Stimulated activated naive B cell treated with anti-CD40 and anti-IgM and Interleukin-4, amounts not matched to agents 10 μg/mL and 1 μg/mL and 100 μg/mL, for 72 hours (primary cell): Measurements from ENCODE around the gene ERI3.

ENCODE experiments used
- ATAC-seq, 2 donors: fragments of 150-1000 bp; cut with Tn5 transposase; replicated peaks; 2 replicates each; pipeline ENCODE4 v1.10.0; 2021; ENCODE audit warnings: moderate library complexity in 1 of 2
- DNase-seq: peaks from one replicate; pipeline ENCODE4 v3.0.0; 2021
- H3K27ac Mint-ChIP-seq: one replicate; pipeline ENCODE4 v1.8.0; 2022; ENCODE audit warnings: mild to moderate bottlenecking, mixed read lengths
- H3K27me3 Mint-ChIP-seq, 2 donors: one replicate each; pipeline ENCODE4 v1.8.0; 2022; ENCODE audit warnings: mixed read lengths in 2 of 2
- H3K36me3 Mint-ChIP-seq, 2 donors: one replicate each; pipeline ENCODE4 v1.8.0; 2022; ENCODE audit warnings: mixed read lengths in 2 of 2, mild to moderate bottlenecking in 1 of 2
- H3K4me1 Mint-ChIP-seq, 2 donors: one replicate each; pipeline ENCODE4 v1.8.0; 2022; ENCODE audit warnings: mixed read lengths in 2 of 2, mild to moderate bottlenecking in 1 of 2
- H3K4me3 Mint-ChIP-seq, 2 donors: one replicate each; pipeline ENCODE4 v1.8.0; 2022; ENCODE audit warnings: mild to moderate bottlenecking in 2 of 2, mixed read lengths in 2 of 2, moderate library complexity in 1 of 2
- H3K9me3 Mint-ChIP-seq, 2 donors: one replicate each; pipeline ENCODE4 v1.8.0; 2022; ENCODE audit warnings: mixed read lengths in 2 of 2, mild to moderate bottlenecking in 1 of 2

ERI3 gene

GRCh38 chr1:44261962-44262361 lies 93.1 kb downstream of the ERI3 start:
- peaks cover 5 to 26% of the 10 kb centered on the region in 2 donors for H3K4me1 Mint-ChIP-seq
- ATAC-seq: no peak

GRCh38 chr1:44261171-44261817 lies 93.8 kb downstream of the ERI3 start:
- Mint-ChIP-seq H3K27me3 (no peaks in the 10 kb centered on the region), H3K4me3 (no peak overlapping the region), H3K9me3 (no peaks in the 10 kb centered on the region), H3K36me3 (peaks cover 24 to 29% of the 10 kb centered on the region in 2 donors), H3K27ac (no peak overlapping the region), H3K4me1 (peaks cover 5 to 23% of the 10 kb centered on the region in 2 donors)
- DNase-seq (no peak), ATAC-seq (no peak)

More at GRCh38 chr1:44261962-44262361, 93.1 kb downstream of the ERI3 start:
- no peak for DNase-seq
- no peak overlapping the region for H3K27ac Mint-ChIP-seq
- H3K9me3 Mint-ChIP-seq: no peaks in the 10 kb centered on the region
- peaks cover 24 to 29% of the 10 kb centered on the region in 2 donors for H3K36me3 Mint-ChIP-seq
- no peak overlapping the region for H3K4me3 Mint-ChIP-seq
- H3K27me3 Mint-ChIP-seq: no peaks in the 10 kb centered on the region

GRCh38 chr1:44260792-44261170 lies 94.3 kb downstream of the ERI3 start:
- ATAC-seq (no peak), DNase-seq (no peak)
- H3K27me3 Mint-ChIP-seq: no peaks in the 10 kb centered on the region
- no peaks in the 10 kb centered on the region for H3K9me3 Mint-ChIP-seq
- peaks cover 24% of the 10 kb centered on the region in 2 donors for H3K36me3 Mint-ChIP-seq
- peaks cover 5 to 23% of the 10 kb centered on the region in 2 donors for H3K4me1 Mint-ChIP-seq
- H3K4me3 Mint-ChIP-seq: no peak overlapping the region
- H3K27ac Mint-ChIP-seq: no peak overlapping the region

GRCh38 chr1:44259090-44259489 lies 96.0 kb downstream of the ERI3 start:
- H3K4me1 Mint-ChIP-seq: peaks cover 3 to 23% of the 10 kb centered on the region in 2 donors
- DNase-seq: no peak
- H3K9me3 Mint-ChIP-seq: no peaks in the 10 kb centered on the region
- no peak overlapping the region for H3K4me3 Mint-ChIP-seq
- H3K36me3 Mint-ChIP-seq: peaks cover 21 to 23% of the 10 kb centered on the region in 2 donors
- ATAC-seq: no peak
- no peak overlapping the region for H3K27ac Mint-ChIP-seq
- H3K27me3 Mint-ChIP-seq: no peaks in the 10 kb centered on the region

- Mint-ChIP-seq H3K27ac (no peak overlapping the region), H3K4me1 (peaks cover 3 to 12% of the 10 kb centered on the region in 2 donors), H3K36me3 (peaks cover 12% of the 10 kb centered on the region in 2 donors), H3K9me3 (no peaks in the 10 kb centered on the region), H3K4me3 (no peak overlapping the region), H3K27me3 (no peaks in the 10 kb centered on the region)
- DNase-seq (no peak), ATAC-seq (no peak)
These were observed 98.1 kb downstream of the ERI3 start for GRCh38 chr1:44256762-44257554.

GRCh38 chr1:44254392-44254910 lies 100.6 kb downstream of the ERI3 start:
- Mint-ChIP-seq H3K27me3 (no peaks in the 10 kb centered on the region), H3K36me3 (peaks cover 3 to 11% of the 10 kb centered on the region in 2 donors), H3K27ac (no peak overlapping the region), H3K9me3 (no peaks in the 10 kb centered on the region), H3K4me1 (peaks cover 0 to 3% of the 10 kb centered on the region in 2 donors), H3K4me3 (no peak overlapping the region)
- no peak for DNase-seq
- no peak for ATAC-seq

- H3K9me3 Mint-ChIP-seq: no peaks in the 10 kb centered on the region
- H3K4me1 Mint-ChIP-seq: no peaks in the 10 kb centered on the region
- H3K36me3 Mint-ChIP-seq: peaks cover 11 to 20% of the 10 kb centered on the region in 2 donors
- no peaks in the 10 kb centered on the region for H3K27me3 Mint-ChIP-seq
- H3K4me3 Mint-ChIP-seq: no peak overlapping the region
- no peak overlapping the region for H3K27ac Mint-ChIP-seq
- DNase-seq (no peak), ATAC-seq (no peak)
These were observed 102.9 kb downstream of the ERI3 start for GRCh38 chr1:44251989-44252671.

- no peak for ATAC-seq
- H3K9me3 Mint-ChIP-seq: no peaks in the 10 kb centered on the region
These were observed 103.6 kb downstream of the ERI3 start for GRCh38 chr1:44251486-44251885.

GRCh38 chr1:44250068-44250781 lies 104.8 kb downstream of the ERI3 start:
- DNase-seq: no peak
- peaks cover 15 to 33% of the 10 kb centered on the region in 2 donors for H3K36me3 Mint-ChIP-seq

More at GRCh38 chr1:44251486-44251885, 103.6 kb downstream of the ERI3 start:
- DNase-seq: no peak
- no peak overlapping the region for H3K4me3 Mint-ChIP-seq
- no peaks in the 10 kb centered on the region for H3K27me3 Mint-ChIP-seq
- H3K4me1 Mint-ChIP-seq: peaks cover 0 to 2% of the 10 kb centered on the region in 2 donors
- H3K27ac Mint-ChIP-seq: no peak overlapping the region
- H3K36me3 Mint-ChIP-seq: peaks cover 14 to 25% of the 10 kb centered on the region in 2 donors

GRCh38 chr1:44249543-44249942 lies 105.5 kb downstream of the ERI3 start:
- Mint-ChIP-seq H3K36me3 (peaks cover 17 to 40% of the 10 kb centered on the region in 2 donors), H3K9me3 (no peaks in the 10 kb centered on the region), H3K4me1 (peaks cover 0 to 2% of the 10 kb centered on the region in 2 donors), H3K27ac (no peak overlapping the region), H3K27me3 (no peaks in the 10 kb centered on the region), H3K4me3 (no peak overlapping the region)
- no peak for ATAC-seq
- DNase-seq: no peak

More at GRCh38 chr1:44250068-44250781, 104.8 kb downstream of the ERI3 start:
- H3K4me3 Mint-ChIP-seq: no peak overlapping the region
- H3K27ac Mint-ChIP-seq: no peak overlapping the region
- ATAC-seq: no peak
- H3K27me3 Mint-ChIP-seq: no peaks in the 10 kb centered on the region
- no peaks in the 10 kb centered on the region for H3K9me3 Mint-ChIP-seq
- H3K4me1 Mint-ChIP-seq: peaks cover 0 to 2% of the 10 kb centered on the region in 2 donors

GRCh38 chr1:44246806-44247205 lies 108.3 kb downstream of the ERI3 start:
- no peaks in the 10 kb centered on the region for H3K9me3 Mint-ChIP-seq
- H3K36me3 Mint-ChIP-seq: peaks cover 28 to 54% of the 10 kb centered on the region in 2 donors
- peaks cover 0 to 2% of the 10 kb centered on the region in 2 donors for H3K4me1 Mint-ChIP-seq

GRCh38 chr1:44244986-44245385 lies 110.1 kb downstream of the ERI3 start:
- no peaks in the 10 kb centered on the region for H3K27me3 Mint-ChIP-seq
- DNase-seq: no peak
- peaks cover 37 to 63% of the 10 kb centered on the region in 2 donors for H3K36me3 Mint-ChIP-seq

More at GRCh38 chr1:44246806-44247205, 108.3 kb downstream of the ERI3 start:
- Mint-ChIP-seq H3K4me3 (no peak overlapping the region), H3K27ac (no peak overlapping the region), H3K27me3 (no peaks in the 10 kb centered on the region)
- ATAC-seq (no peak), DNase-seq (no peak)

GRCh38 chr1:44243782-44244495 lies 111.1 kb downstream of the ERI3 start:
- ATAC-seq (no peak), DNase-seq (no peak)
- Mint-ChIP-seq H3K4me3 (no peak overlapping the region), H3K9me3 (no peaks in the 10 kb centered on the region), H3K27me3 (no peaks in the 10 kb centered on the region), H3K36me3 (peaks cover 37 to 63% of the 10 kb centered on the region in 2 donors), H3K4me1 (peaks cover 8 to 20% of the 10 kb centered on the region in 2 donors), H3K27ac (no peak overlapping the region)

More at GRCh38 chr1:44244986-44245385, 110.1 kb downstream of the ERI3 start:
- Mint-ChIP-seq H3K27ac (no peak overlapping the region), H3K4me1 (peaks cover 5 to 10% of the 10 kb centered on the region in 2 donors), H3K4me3 (no peak overlapping the region), H3K9me3 (no peaks in the 10 kb centered on the region)
- no peak for ATAC-seq
